Measurements from ENCODE around the gene EZR. TPM values are rescaled to one million over a fixed set of nuclear protein-coding genes. Genes with fewer than 3 reads are reported as not detected.

The EZR gene
- polyA plus RNA-seq (2012; ENCODE audit: insufficient read depth, insufficient read length, low read depth): 63.8 TPM

DNA sequence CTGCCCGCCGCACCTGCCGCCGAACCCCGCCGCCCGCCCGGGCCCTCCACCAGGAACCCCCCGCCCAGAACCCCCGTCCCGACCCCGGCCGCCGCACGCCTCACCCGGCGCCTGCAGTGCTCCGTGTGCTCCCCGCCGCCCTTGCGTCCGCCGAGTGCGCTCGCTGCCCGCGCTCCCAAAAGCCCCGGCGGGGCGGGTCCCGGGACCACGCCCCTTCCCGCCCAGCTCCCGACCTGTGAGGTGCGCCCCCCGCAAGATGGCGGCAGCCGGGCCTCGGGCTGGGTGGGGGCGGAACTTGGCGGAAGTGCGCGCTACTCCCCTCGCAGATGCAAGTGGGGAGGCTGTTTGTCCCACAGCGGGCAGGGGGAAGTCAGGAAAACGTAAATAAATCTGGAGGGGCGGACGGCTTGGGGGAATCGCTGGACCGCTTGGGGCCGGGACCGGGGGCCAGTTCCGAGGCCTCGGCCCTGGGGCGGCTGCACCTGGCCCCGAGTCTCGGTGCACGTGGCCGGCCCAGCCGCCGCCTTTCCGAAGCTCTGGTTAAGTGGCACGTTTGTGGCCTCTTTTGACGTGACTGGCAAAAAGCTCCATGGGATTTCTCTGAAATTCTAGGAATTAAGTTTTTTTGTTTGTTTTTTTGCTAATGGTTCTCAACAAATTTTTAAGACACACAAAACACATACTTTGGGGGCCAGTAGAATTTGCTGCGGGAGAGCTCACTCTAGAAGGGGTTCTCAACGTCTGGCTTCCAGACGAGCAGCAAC lies at the start of gene EZR:
Gene EZR (minus strand): TSS at position 156 of the 764 bp plus-strand sequence. CDS start 1,275 bp downstream, outside the sequence.
- Histone ChIP-seq H3K36me3 (peaks cover 22% of the 10 kb centered on the region), H3K4me3 (ENCODE audit: low read depth, low read length) (peak within 1 kb of the TSS; percentile 89), H3K4me1 (peaks cover 9% of the 10 kb centered on the region; the same call in 1 of the 2 replicates), H3K27me3 (no peaks in the 10 kb centered on the region), H3K9me3 (no peaks in the 10 kb centered on the region)
- peak; percentile 85 for DNase-seq
- TF ChIP-seq, protein P1, sequence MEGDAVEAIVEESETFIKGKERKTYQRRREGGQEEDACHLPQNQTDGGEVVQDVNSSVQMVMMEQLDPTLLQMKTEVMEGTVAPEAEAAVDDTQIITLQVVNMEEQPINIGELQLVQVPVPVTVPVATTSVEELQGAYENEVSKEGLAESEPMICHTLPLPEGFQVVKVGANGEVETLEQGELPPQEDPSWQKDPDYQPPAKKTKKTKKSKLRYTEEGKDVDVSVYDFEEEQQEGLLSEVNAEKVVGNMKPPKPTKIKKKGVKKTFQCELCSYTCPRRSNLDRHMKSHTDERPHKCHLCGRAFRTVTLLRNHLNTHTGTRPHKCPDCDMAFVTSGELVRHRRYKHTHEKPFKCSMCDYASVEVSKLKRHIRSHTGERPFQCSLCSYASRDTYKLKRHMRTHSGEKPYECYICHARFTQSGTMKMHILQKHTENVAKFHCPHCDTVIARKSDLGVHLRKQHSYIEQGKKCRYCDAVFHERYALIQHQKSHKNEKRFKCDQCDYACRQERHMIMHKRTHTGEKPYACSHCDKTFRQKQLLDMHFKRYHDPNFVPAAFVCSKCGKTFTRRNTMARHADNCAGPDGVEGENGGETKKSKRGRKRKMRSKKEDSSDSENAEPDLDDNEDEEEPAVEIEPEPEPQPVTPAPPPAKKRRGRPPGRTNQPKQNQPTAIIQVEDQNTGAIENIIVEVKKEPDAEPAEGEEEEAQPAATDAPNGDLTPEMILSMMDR (IDR thresholded peaks at IDR 0.05; ENCODE audit: low read depth, low read length): no peak

DNA sequence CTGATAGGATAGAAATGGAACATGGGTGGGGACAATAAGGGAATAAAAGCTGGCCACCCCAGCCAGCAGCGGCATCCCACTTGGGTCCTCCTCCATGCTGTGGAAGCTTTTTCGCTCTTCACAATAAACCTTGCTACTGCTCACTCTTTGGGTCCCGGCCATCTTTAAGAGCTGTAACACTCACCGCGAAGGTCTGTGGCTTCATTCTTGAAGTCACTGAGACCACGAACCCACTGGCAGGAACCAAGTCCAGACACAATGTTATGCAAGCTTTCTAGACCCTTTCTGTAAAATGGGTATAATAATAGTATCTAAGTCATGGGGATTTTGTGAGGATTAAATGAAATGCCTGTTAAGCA lies 48.9 kb upstream of the EZR start:
- H3K4me3 ChIP-seq (ENCODE audit: low read depth, low read length): no peak overlapping the region
- H3K36me3 ChIP-seq: no peaks in the 10 kb centered on the region
- TF ChIP-seq, protein P1 (IDR thresholded peaks at IDR 0.05; ENCODE audit: low read depth, low read length): no peak
- H3K4me1 ChIP-seq: peaks cover 3% of the 10 kb centered on the region; the same call in 1 of the 2 replicates
- no peaks in the 10 kb centered on the region for H3K9me3 ChIP-seq
- H3K27me3 ChIP-seq: no peaks in the 10 kb centered on the region
- DNase-seq: no peak

DNA sequence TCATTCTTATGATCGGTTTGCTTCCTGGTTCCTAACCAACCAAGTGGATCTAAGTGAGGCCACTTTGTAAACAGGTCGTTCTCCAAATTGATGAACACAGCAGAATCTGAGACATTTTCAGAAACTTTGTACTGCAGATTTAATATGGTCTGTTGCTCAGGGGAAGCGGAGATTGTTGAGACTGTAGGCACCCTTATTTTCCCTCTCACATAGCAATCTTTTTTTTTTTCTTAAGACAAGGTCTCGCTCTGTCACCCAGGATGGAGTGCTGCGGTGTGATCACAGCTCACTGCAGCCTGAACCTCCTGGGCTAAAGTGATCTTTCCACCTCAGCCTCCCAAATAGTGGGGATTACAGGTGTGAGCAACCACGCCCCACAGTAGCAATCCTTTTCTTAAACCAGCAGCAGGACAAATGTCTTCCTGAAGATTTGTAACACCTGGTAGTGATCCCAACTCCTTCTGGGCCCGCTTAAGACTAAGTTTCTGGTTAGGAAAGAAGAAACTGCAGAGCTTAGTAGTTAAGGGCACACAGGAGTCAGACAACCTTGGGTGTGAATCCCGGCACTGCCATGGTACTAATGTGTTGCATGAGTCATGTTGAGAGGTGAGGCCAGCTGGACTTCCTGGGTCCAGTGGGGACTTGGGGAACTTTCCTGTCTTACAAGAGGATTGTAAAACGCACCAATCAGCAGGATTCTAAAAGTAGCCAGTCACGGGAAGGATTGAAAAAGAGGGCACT lies 48.4 kb upstream of the EZR start:
- no peaks in the 10 kb centered on the region for H3K36me3 ChIP-seq
- H3K4me1 ChIP-seq: peaks cover 3% of the 10 kb centered on the region; the same call in 1 of the 2 replicates
- no peaks in the 10 kb centered on the region for H3K9me3 ChIP-seq
- TF ChIP-seq, protein P1 (IDR thresholded peaks at IDR 0.05; ENCODE audit: low read depth, low read length): no peak
- no peaks in the 10 kb centered on the region for H3K27me3 ChIP-seq
- H3K4me3 ChIP-seq (ENCODE audit: low read depth, low read length): no peak overlapping the region
- DNase-seq: no peak

DNA sequence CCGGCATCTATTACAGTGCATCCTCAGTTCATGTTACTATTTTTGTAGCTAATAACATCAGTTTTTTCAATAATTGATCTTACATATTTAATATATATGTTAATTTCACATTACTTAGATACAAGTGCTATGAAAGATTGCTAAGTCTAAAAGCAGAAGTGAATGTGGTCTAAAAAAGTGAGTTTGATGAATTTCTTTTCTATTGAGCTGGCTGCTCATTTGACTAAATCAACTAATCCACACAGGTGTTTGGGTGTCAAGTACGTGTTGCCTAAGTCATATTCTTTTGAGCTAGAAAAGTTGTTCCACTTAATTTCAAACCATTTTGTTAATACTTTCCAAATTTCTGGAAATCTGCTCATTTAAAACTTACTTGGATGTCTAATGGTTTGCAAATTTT lies 46.6 kb upstream of the EZR start:
- Histone ChIP-seq H3K36me3 (no peaks in the 10 kb centered on the region), H3K9me3 (no peaks in the 10 kb centered on the region), H3K4me3 (ENCODE audit: low read depth, low read length) (no peak overlapping the region), H3K4me1 (peaks cover 3% of the 10 kb centered on the region; the same call in 1 of the 2 replicates), H3K27me3 (no peaks in the 10 kb centered on the region)
- DNase-seq: no peak
- TF ChIP-seq, protein P1 (IDR thresholded peaks at IDR 0.05; ENCODE audit: low read depth, low read length): no peak

DNA sequence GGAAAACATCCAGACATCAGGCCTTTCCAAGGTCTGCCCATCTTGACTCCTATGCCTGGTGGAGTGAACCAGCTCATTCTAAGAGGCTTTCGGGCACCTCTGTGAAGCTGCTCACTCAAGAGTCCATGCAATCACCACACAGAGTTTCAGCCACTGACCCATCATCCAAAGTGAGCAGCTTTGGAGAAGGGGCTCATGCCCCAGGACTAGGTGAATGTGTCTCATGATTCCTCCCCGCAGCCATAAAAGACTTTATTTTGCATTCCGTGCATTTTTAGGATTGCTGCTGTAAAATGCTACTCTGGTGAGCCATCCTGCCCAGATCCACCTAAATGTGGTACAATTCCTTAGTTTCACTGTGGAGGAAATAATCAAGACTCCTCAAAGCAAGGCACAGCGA lies 44.5 kb upstream of the EZR start:
- H3K27me3 ChIP-seq: no peaks in the 10 kb centered on the region
- no peak overlapping the region for H3K4me3 ChIP-seq (ENCODE audit: low read depth, low read length)
- H3K4me1 ChIP-seq: no peaks in the 10 kb centered on the region; the same call in 1 of the 2 replicates
- H3K36me3 ChIP-seq: no peaks in the 10 kb centered on the region
- no peaks in the 10 kb centered on the region for H3K9me3 ChIP-seq
- TF ChIP-seq, protein P1 (IDR thresholded peaks at IDR 0.05; ENCODE audit: low read depth, low read length): no peak
- DNase-seq: no peak
